IMR-90 (cell line): Measurements from ENCODE around the gene SLC25A17. TPM values are rescaled to one million over a fixed set of nuclear protein-coding genes. Genes with fewer than 3 reads are reported as not detected.

Source experiments
- ATAC-seq: fragments of 200-7000 bp; cut with Tn5 transposase; 2 replicates; pipeline ENCODE4 v1.9.1; 2020; ENCODE audit warnings: low read depth, mild to moderate bottlenecking, moderate library complexity
- BruUV-seq: library from RNA; stranded (reverse); fragments of 400-500 nt; replicated peaks from 2 replicates; lab custom pipeline; 2021; lab: Mats Ljungman, UMichigan
- CTCF ChIA-PET: fragments of 300-600 bp; formaldehyde crosslinking; extraction: SDS; loops from one replicate; lab custom pipeline; 2021; ENCODE audit warnings: antibody characterized with exemption; lab: Yijun Ruan, JAX
- POLR2A ChIA-PET: fragments of 300-600 bp; sonication (Branson Sonifier 250); formaldehyde crosslinking; loops from one replicate; lab custom pipeline; 2022; ENCODE audit warnings: antibody characterized with exemption; ENCODE audit not compliant: unreplicated experiment; lab: Charles Lee
- DNase-seq: peaks from one replicate; pipeline ENCODE4 v3.0.0; 2013
- H2AFZ ChIP-seq: replicated peaks from 2 replicates; pipeline ENCODE3; 2013; ENCODE audit warnings: low read length, mild to moderate bottlenecking; ENCODE audit not compliant: poor library complexity
- H2AK5ac ChIP-seq: 2 replicates; pipeline ENCODE4 v1.6.1; 2013; ENCODE audit warnings: low read depth, low read length, inconsistent platforms
- H2AK9ac ChIP-seq: replicated peaks from 2 replicates; pipeline ENCODE3; 2013; ENCODE audit warnings: mild to moderate bottlenecking, low read depth, low read length, moderate library complexity; ENCODE audit not compliant: poor library complexity
- H2BK120ac ChIP-seq: 2 replicates; pipeline ENCODE4 v1.6.1; 2013; ENCODE audit warnings: low read depth, low read length, inconsistent platforms
- H2BK15ac ChIP-seq: 3 replicates; pipeline ENCODE4 v1.6.1; 2013; ENCODE audit warnings: low read depth, low read length, inconsistent platforms
- H2BK20ac ChIP-seq: 2 replicates; pipeline ENCODE4 v1.6.1; 2013; ENCODE audit warnings: low read depth, mild to moderate bottlenecking, inconsistent platforms, low read length, moderate library complexity
- H2BK5ac ChIP-seq: 2 replicates; pipeline ENCODE4 v1.6.1; 2013; ENCODE audit warnings: mild to moderate bottlenecking, low read depth, low read length, inconsistent platforms; ENCODE audit not compliant: poor library complexity, severe bottlenecking
- H3K14ac ChIP-seq: replicated peaks from 2 replicates; pipeline ENCODE4 v1.6.1; 2013; ENCODE audit warnings: low read depth, low read length, inconsistent platforms
- H3K18ac ChIP-seq: 2 replicates; pipeline ENCODE4 v1.6.1; 2013; ENCODE audit warnings: low read depth, low read length, control low read depth
- H3K23ac ChIP-seq: 2 replicates; pipeline ENCODE4 v1.6.1; 2013; ENCODE audit warnings: low read depth, low read length, inconsistent platforms
- H3K27ac ChIP-seq: 2 replicates; pipeline ENCODE4 v1.5.1; 2013; ENCODE audit warnings: mild to moderate bottlenecking, control low read depth, low read length; ENCODE audit not compliant: insufficient read depth
- H3K27me3 ChIP-seq: 2 replicates; pipeline ENCODE4 v1.6.1; 2013; ENCODE audit warnings: low read length; ENCODE audit not compliant: control insufficient read depth, insufficient read depth
- H3K36me3 ChIP-seq: 2 replicates; pipeline ENCODE4 v1.6.1; 2013; ENCODE audit warnings: low read length, mixed read lengths; ENCODE audit not compliant: control insufficient read depth, insufficient read depth
- H3K4ac ChIP-seq: 2 replicates; pipeline ENCODE4 v1.6.1; 2013; ENCODE audit warnings: low read depth, low read length, inconsistent platforms
- H3K4me1 ChIP-seq: 2 replicates; pipeline ENCODE4 v1.6.1; 2013; ENCODE audit warnings: low read length, mixed read lengths; ENCODE audit not compliant: control insufficient read depth, insufficient read depth
- H3K4me2 ChIP-seq: 2 replicates; pipeline ENCODE4 v1.6.1; 2013; ENCODE audit warnings: low read depth, mild to moderate bottlenecking, control low read depth, low read length, moderate library complexity
- H3K4me3 ChIP-seq: 2 replicates; pipeline ENCODE4 v1.5.1; 2013; ENCODE audit warnings: low read depth, mild to moderate bottlenecking, control low read depth, low read length, moderate library complexity; ENCODE audit not compliant: insufficient read depth
- H3K56ac ChIP-seq: 2 replicates; pipeline ENCODE4 v1.6.1; 2013; ENCODE audit warnings: low read length, inconsistent platforms; ENCODE audit not compliant: insufficient read depth; ENCODE audit errors: extremely low read depth
- H3K79me1 ChIP-seq, 2 experiments: 2 replicates each; pipeline ENCODE4 v1.6.1; 2013; ENCODE audit warnings: low read length in 2 of 2, inconsistent platforms in 1 of 2, low read depth in 1 of 2
- H3K9ac ChIP-seq: 2 replicates; pipeline ENCODE4 v1.6.1; 2013; ENCODE audit warnings: low read depth, low read length, control low read depth
- H3K9me1 ChIP-seq: 2 replicates; pipeline ENCODE4 v1.6.1; 2013; ENCODE audit warnings: low read length, inconsistent platforms; ENCODE audit not compliant: insufficient read depth
- H3K9me3 ChIP-seq: 2 replicates; pipeline ENCODE4 v1.6.1; 2013; ENCODE audit warnings: low read length; ENCODE audit not compliant: control insufficient read depth, insufficient read depth
- H4K20me1 ChIP-seq: 2 replicates; pipeline ENCODE4 v1.6.1; 2013; ENCODE audit warnings: low read length, inconsistent platforms; ENCODE audit not compliant: insufficient read depth
- H4K5ac ChIP-seq: 2 replicates; pipeline ENCODE4 v1.6.1; 2013; ENCODE audit warnings: mild to moderate bottlenecking, low read depth, low read length, control low read depth
- H4K8ac ChIP-seq, 2 experiments: 2 replicates each; pipeline ENCODE4 v1.6.1; 2013; ENCODE audit warnings: low read depth in 2 of 2, low read length in 2 of 2, control low read depth in 1 of 2, inconsistent platforms in 1 of 2
- H4K91ac ChIP-seq: 2 replicates; pipeline ENCODE4 v1.6.1; 2013; ENCODE audit warnings: low read depth, low read length, inconsistent platforms; ENCODE audit not compliant: insufficient read depth
- ELK1 ChIP-seq: fragments of 150-350 bp; IDR thresholded peaks from 2 replicates; pipeline ENCODE4 v1.6.1; 2016; ENCODE audit warnings: low read depth, mild to moderate bottlenecking, low read length, moderate library complexity, borderline replicate concordance
- FOS ChIP-seq: fragments of 150-350 bp; IDR thresholded peaks from 2 replicates; pipeline ENCODE4 v1.6.1; 2016; ENCODE audit warnings: low read depth, low read length
- NFE2L2 ChIP-seq: fragments of 150-350 bp; IDR thresholded peaks from 2 replicates; pipeline ENCODE4 v1.6.1; 2016; ENCODE audit warnings: low read depth, mild to moderate bottlenecking, low read length
- WGBS, 2 experiments: methylation state at CpG; one replicate each; pipeline versions ENCODE4 v1.1.5 to v1.1.7; 2013; ENCODE audit warnings: missing lambda C conversion rate in 2 of 2; ENCODE audit not compliant: insufficient read length in 1 of 2; ENCODE audit errors: extremely low coverage in 2 of 2; 5-methylcytosine and 5-hydroxymethylcytosine counted together
- dilution Hi-C: fragments of 300-500 bp; cut with HindIII; formaldehyde crosslinking; loops from one replicate; pipeline ENCODE4 v1.14.3; 2018; ENCODE audit warnings: low sequenced_read_pairs; ENCODE audit not compliant: unreplicated experiment
- in situ Hi-C: fragments of 300-500 bp; cut with MboI; formaldehyde crosslinking; loops from 3 replicates; pipeline ENCODE4 v1.14.3; 2019; ENCODE audit warnings: low sequenced_read_pairs, inconsistent platforms, mixed read lengths
- intact Hi-C: fragments of 100-400 bp; cut with micrococcal nuclease; formaldehyde crosslinking; loops from 2 replicates; pipeline ENCODE4 v1.10.0; 2022
- polyA plus RNA-seq, 3 experiments: library from polyadenylated mRNA; depleted of rRNA; stranded (reverse); fragments of >200 nt; gene quantifications; 2 replicates each; pipeline ENCODE4 v1.2.3, GENCODE V29; 2012; ENCODE audit warnings: low replicate concordance in 1 of 3
- total RNA-seq: library from RNA; depleted of rRNA; stranded (reverse); fragments of >200 nt; gene quantifications from 2 replicates; pipeline ENCODE4 v1.2.3, GENCODE V29; 2012

The SLC25A17 gene
- total and polyA plus RNA-seq, 2 of the 4 experiments (the other 2 are of a cell fraction): 19.6 to 36.0 TPM

- in situ Hi-C loops: no loop called here
- no peak overlapping the region for H2BK120ac ChIP-seq
- dilution Hi-C loops: no loop called here
- no peak overlapping the region for H3K56ac ChIP-seq
- H3K27me3 ChIP-seq: no peaks in the 10 kb centered on the region
- POLR2A ChIA-PET: no interaction called here
- 0 out of 2 replicates have a peak overlapping the region, but pooled peaks have one; percentile 5 for H3K4me2 ChIP-seq
- no peak overlapping the region for H3K9ac ChIP-seq
- no TSS peak for BruUV-seq
- CTCF ChIA-PET: no interaction called here
- no peak overlapping the region for H2BK15ac ChIP-seq
- H3K4me1 ChIP-seq: peaks cover 8% of the 10 kb centered on the region
- no peak overlapping the region for H2AK5ac ChIP-seq
- no peak overlapping the region; the same call in 1 of the 2 replicates for H3K4ac ChIP-seq
- 0 out of 4 replicates have a peak overlapping the region, but pooled peaks of 1 of the 2 experiments have one; percentile 0 for H4K8ac ChIP-seq
- no peak overlapping the region for H2BK20ac ChIP-seq
- intact Hi-C loops: no loop called here
- H3K14ac ChIP-seq: peak overlapping the region; percentile 47
- no peak overlapping the region for H3K23ac ChIP-seq
- no peaks in the 10 kb centered on the region for H3K9me3 ChIP-seq
- H4K20me1 ChIP-seq: 0 out of 2 replicates have a peak, but pooled peaks cover 4% of the 10 kb centered on the region
- TF ChIP-seq NFE2L2 (no peak), FOS (peak; percentile 76; the same call in 1 of the 2 replicates), ELK1 (no peak)
- no peak overlapping the region for H3K18ac ChIP-seq
- DNase-seq (peak; percentile 66), ATAC-seq (peak; percentile 48)
- WGBS, 2 experiments: no CpG with 5 or more reads among the region's 1 CpG
- peaks cover 8% of the 10 kb centered on the region for H3K9me1 ChIP-seq
- H4K91ac ChIP-seq: no peak overlapping the region
- H3K4me3 ChIP-seq: no peak overlapping the region
- no peak overlapping the region for H4K5ac ChIP-seq
- no peaks in the 10 kb centered on the region; the same call in 1 of the 2 replicates for H3K36me3 ChIP-seq
- peaks cover 11 to 25% of the 10 kb centered on the region in 2 experiments for H3K79me1 ChIP-seq
- H2AFZ ChIP-seq: no peak overlapping the region
- H3K27ac ChIP-seq: peak overlapping the region; percentile 5; the same call in 1 of the 2 replicates
- no peak overlapping the region for H2BK5ac ChIP-seq
- peak overlapping the region; percentile 70 for H2AK9ac ChIP-seq
These were observed 21.7 kb downstream of the SLC25A17 start for GRCh38 chr22:40797427-40797826.
